Progenitor cell of endocrine pancreas (in vitro differentiated cells): ENCODE results near the gene BAZ1B. TPM values are rescaled to one million over a fixed set of nuclear protein-coding genes. Genes with fewer than 3 reads are reported as not detected.
"Not testable (repeated sequence)": the region's sequence is repeated elsewhere in the genome, so short reads cannot be mapped to it uniquely, and the experiment has no call there.

ENCODE experiments used
- DNase-seq: peaks from one replicate; pipeline ENCODE4 v3.0.0; 2021; ENCODE audit warnings: low spot score; ENCODE audit not compliant: unreplicated experiment
- H3K27ac Mint-ChIP-seq: 2 replicates; pipeline ENCODE4 v1.8.0; 2021; ENCODE audit warnings: mild to moderate bottlenecking, moderate library complexity, mixed read lengths
- H3K27me3 Mint-ChIP-seq: 2 replicates; pipeline ENCODE4 v1.8.0; 2021; ENCODE audit warnings: mixed read lengths
- H3K36me3 Mint-ChIP-seq: 2 replicates; pipeline ENCODE4 v1.8.0; 2022; ENCODE audit warnings: mixed read lengths; ENCODE audit not compliant: insufficient read depth
- H3K4me1 Mint-ChIP-seq: 2 replicates; pipeline ENCODE4 v1.8.0; 2021; ENCODE audit warnings: low read depth, mixed read lengths
- H3K4me3 Mint-ChIP-seq: 2 replicates; pipeline ENCODE4 v1.8.0; 2021; ENCODE audit warnings: low read depth, mild to moderate bottlenecking, moderate library complexity, mixed read lengths
- H3K9me3 Mint-ChIP-seq: 2 replicates; pipeline ENCODE4 v1.8.0; 2021; ENCODE audit warnings: low read depth, mixed read lengths
- CTCF ChIP-seq: fragments of 200-600 bp; sonication (generic); IDR thresholded peaks from one replicate; pipeline ENCODE4 v1.5.0; 2021; ENCODE audit warnings: antibody characterized with exemption, mild to moderate bottlenecking; ENCODE audit not compliant: unreplicated experiment
- total RNA-seq: library from RNA; stranded (reverse); gene quantifications from 2 replicates; pipeline ENCODE4 v1.2.1, GENCODE V29; 2021

Gene BAZ1B
- total RNA-seq, 1 donor from 2014 or later: 92.1 TPM

DNA sequence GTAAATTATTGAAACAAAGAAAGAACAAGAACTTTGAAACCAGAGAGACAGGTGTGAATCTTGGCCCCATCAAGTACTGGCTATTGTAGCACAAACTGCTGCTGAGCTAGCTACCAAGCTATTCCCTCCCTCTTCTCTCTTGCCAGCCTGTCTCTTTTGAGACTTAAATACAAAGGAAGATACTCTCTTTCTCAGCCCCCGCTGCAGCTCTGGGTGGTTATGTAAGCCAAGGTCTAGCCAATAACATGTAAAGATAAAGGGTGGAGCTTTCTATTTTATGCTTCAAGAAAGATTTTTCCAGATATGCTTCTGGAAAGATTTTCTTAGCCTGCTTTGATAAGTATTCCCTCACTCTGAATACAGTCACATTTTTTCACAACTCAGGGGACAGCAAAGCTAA is 17.2 kb downstream of the BAZ1B start:
- Mint-ChIP-seq H3K36me3 (peaks cover 32% of the 10 kb centered on the region), H3K27me3 (no peaks in the 10 kb centered on the region), H3K27ac (no peak overlapping the region), H3K9me3 (no peaks in the 10 kb centered on the region), H3K4me3 (no peak overlapping the region), H3K4me1 (no peaks in the 10 kb centered on the region)
- no peak for TF ChIP-seq CTCF
- no peak for DNase-seq

DNA sequence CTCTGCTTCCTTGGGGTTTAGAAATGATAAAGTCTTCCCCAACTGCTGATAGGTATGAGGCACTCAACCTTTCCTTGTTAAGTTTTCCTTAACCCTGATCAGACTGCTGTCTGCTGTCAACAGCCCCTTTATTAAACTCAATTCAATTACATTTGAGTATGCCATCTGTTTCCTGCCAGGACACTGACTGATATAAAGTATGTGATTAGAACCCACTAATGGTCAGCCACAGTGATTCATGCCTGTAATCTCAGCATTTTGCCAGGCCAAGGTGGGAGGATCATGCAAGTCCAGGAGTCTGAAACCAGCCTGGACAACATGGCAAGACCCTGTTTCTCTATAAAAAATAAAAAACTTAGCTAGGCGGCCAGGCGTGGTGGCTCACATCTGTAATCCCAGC is 18.1 kb downstream of the BAZ1B start:
- H3K27ac Mint-ChIP-seq: no peak overlapping the region
- no peak overlapping the region for H3K4me3 Mint-ChIP-seq
- no peak for DNase-seq
- H3K36me3 Mint-ChIP-seq: peaks cover 31% of the 10 kb centered on the region
- no peaks in the 10 kb centered on the region for H3K4me1 Mint-ChIP-seq
- H3K27me3 Mint-ChIP-seq: no peaks in the 10 kb centered on the region
- no peak for TF ChIP-seq CTCF
- H3K9me3 Mint-ChIP-seq: no peaks in the 10 kb centered on the region

DNA sequence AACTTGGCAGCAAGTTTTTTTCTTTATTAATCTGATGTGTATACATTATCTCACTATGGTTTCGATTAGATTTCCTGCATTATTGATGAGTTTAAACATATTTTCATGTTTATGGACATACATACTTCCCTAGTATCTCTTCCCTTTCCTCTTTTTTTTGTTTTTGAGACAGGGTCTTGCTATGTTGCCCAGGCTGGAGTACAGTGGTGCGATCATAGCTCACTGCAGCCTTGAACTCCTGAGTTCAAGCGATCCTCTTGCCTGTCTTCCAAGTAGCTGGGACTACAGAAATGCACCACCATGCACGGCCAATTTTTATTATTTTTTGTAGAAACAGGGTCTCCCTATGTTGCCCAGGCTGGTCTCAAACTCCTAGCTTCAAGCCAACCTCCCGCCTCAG is 18.9 kb downstream of the BAZ1B start:
- DNase-seq: no peak
- Mint-ChIP-seq H3K27me3 (no peaks in the 10 kb centered on the region), H3K9me3 (no peaks in the 10 kb centered on the region), H3K27ac (no peak overlapping the region), H3K36me3 (peaks cover 32% of the 10 kb centered on the region), H3K4me1 (no peaks in the 10 kb centered on the region), H3K4me3 (no peak overlapping the region)
- TF ChIP-seq CTCF: no peak

DNA sequence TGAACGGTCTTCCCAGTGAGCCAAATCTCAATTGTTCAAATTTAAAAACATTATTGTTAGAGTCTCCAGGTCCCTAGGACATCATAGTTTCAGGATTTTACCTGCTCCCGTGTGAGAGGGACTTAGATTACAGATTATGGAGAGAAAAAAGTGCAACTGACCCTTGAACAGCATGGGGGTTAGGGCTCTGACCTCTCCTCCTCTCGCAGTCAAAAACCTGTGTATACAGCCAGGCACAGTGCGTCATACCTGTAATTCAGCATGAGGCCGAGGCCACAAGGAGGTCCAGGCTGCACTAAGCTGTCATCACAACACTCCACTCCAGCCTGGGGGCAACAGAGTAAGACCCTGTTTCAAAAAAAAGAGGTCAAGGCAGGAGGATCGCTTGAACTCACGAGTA is 25.5 kb downstream of the BAZ1B start:
- H3K27ac Mint-ChIP-seq: no peak overlapping the region
- H3K36me3 Mint-ChIP-seq: peaks cover 45% of the 10 kb centered on the region
- no peaks in the 10 kb centered on the region for H3K9me3 Mint-ChIP-seq
- no peak for TF ChIP-seq CTCF
- H3K27me3 Mint-ChIP-seq: no peaks in the 10 kb centered on the region
- no peak overlapping the region for H3K4me3 Mint-ChIP-seq
- DNase-seq: no peak
- no peaks in the 10 kb centered on the region for H3K4me1 Mint-ChIP-seq

DNA sequence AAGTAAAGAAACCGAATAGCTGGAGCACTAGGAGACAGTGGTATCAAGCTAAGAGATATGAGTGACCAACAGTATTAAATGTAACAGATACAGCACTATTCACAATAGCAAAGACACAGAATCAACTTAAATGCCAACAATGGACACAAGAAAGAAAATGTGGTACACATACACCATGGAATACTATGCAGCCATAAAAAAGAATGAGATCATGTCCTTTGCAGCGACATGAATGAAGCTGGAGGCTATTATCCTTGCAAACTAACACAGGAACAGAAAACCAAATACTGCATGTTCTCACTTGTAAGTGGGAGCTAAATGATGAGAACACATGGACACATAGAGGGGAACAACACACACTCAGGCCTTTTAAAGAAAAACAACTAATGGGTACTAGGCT is 26.6 kb downstream of the BAZ1B start:
- H3K9me3 Mint-ChIP-seq, H3K4me1 Mint-ChIP-seq, H3K27me3 Mint-ChIP-seq, H3K4me3 Mint-ChIP-seq, H3K27ac Mint-ChIP-seq, DNase-seq: not testable (repeated sequence)
- H3K36me3 Mint-ChIP-seq: peaks cover 39% of the 10 kb centered on the region

DNA sequence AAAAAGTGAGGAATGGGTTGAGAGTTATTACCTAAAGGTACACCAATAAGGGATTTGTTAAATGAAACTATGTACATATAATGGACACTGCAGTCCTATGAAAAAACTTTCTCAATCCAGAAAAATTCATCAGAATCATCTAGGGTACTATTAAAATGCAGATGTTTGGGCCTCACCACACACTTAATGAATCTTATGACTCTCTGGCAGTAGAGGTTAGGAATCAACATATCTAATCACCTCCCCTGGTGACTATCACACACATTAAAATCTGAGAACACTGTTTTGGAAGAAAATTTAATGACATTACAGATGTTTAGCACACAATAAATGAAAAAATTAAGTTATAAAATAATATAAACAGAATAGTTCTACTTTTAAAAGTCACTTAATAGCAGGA is 32.1 kb downstream of the BAZ1B start:
- H3K27me3 Mint-ChIP-seq: no peaks in the 10 kb centered on the region
- H3K36me3 Mint-ChIP-seq: peaks cover 28% of the 10 kb centered on the region
- H3K4me3 Mint-ChIP-seq: no peak overlapping the region
- TF ChIP-seq CTCF: no peak
- H3K27ac Mint-ChIP-seq: no peak overlapping the region
- no peaks in the 10 kb centered on the region for H3K4me1 Mint-ChIP-seq
- no peak for DNase-seq
- no peaks in the 10 kb centered on the region for H3K9me3 Mint-ChIP-seq
